Naive thymus-derived CD4-positive, alpha-beta T cell (primary cell): ENCODE results near the gene PDCD4. TPM values are rescaled to one million over a fixed set of nuclear protein-coding genes. Genes with fewer than 3 reads are reported as not detected.

Experiments
- polyA plus RNA-seq, 2 donors: library from polyadenylated mRNA; unstranded; fragments of 300-500 nt; fragmentation: Illumina TruSeq; gene quantifications; one replicate each; pipeline ENCODE4 v1.2.3, GENCODE V29; 2021
- total RNA-seq, 6 experiments: library from RNA in 5 of 6; stranded (reverse) in 5 of 6; gene quantifications; 1 replicate in 5 of 6; 2 replicates in 1 of 6; pipeline ENCODE4 v1.2.3 and lab custom pipeline; 2021 to 2026

PDCD4 gene
- total and polyA plus RNA-seq, 7 experiments from 2014 or later, result 93.7 to 295 (median 253) TPM

Other genes starting within 250 kb of the PDCD4 start
- gene RBM20, start 227.6 kb upstream of the PDCD4 start, total RNA-seq, result 1 to 10 TPM in 2 of 5 experiments, under 1 TPM in 3; 0.16 to 1.7 (median 0.40) TPM
- under 1 TPM in 1 of 2 donors, not detected in 1; 0.18 TPM for gene RBM20, start 227.6 kb upstream of the PDCD4 start, polyA plus RNA-seq
- gene BBIP1, start 47.3 kb downstream of the PDCD4 start, total RNA-seq, result 10 to 100 TPM; 22.2 to 64.2 (median 44.6) TPM
- 10 to 100 TPM; 31.5 to 32.5 TPM for gene BBIP1, start 47.3 kb downstream of the PDCD4 start, polyA plus RNA-seq
- 10 to 100 TPM; 48.2 to 71.7 (median 60.6) TPM for gene SHOC2, start 47.7 kb downstream of the PDCD4 start, total RNA-seq
- gene SHOC2, start 47.7 kb downstream of the PDCD4 start, polyA plus RNA-seq, result 10 to 100 TPM; 51.6 to 60.2 TPM
- under 1 TPM in 1 of 5 experiments, not detected in 4; 0.22 TPM for gene ADRA2A, start 205.1 kb downstream of the PDCD4 start, total RNA-seq
- gene ADRA2A, start 205.1 kb downstream of the PDCD4 start, polyA plus RNA-seq, result not detected